GM12872 (cell line): ENCODE measurements around the gene UGT1A3.

Experiments used
- TF ChIP-seq, protein P1 (sequence below): IDR thresholded peaks from 3 replicates; pipeline ENCODE4 v1.5.1; 2011; ENCODE audit warnings: low read depth, mild to moderate bottlenecking, low read length, moderate library complexity; ENCODE audit not compliant: insufficient read depth

UGT1A3 gene

GRCh38 chr2:233803292-233803911 is 74.6 kb downstream of the UGT1A3 start:
- TF ChIP-seq, protein P1, sequence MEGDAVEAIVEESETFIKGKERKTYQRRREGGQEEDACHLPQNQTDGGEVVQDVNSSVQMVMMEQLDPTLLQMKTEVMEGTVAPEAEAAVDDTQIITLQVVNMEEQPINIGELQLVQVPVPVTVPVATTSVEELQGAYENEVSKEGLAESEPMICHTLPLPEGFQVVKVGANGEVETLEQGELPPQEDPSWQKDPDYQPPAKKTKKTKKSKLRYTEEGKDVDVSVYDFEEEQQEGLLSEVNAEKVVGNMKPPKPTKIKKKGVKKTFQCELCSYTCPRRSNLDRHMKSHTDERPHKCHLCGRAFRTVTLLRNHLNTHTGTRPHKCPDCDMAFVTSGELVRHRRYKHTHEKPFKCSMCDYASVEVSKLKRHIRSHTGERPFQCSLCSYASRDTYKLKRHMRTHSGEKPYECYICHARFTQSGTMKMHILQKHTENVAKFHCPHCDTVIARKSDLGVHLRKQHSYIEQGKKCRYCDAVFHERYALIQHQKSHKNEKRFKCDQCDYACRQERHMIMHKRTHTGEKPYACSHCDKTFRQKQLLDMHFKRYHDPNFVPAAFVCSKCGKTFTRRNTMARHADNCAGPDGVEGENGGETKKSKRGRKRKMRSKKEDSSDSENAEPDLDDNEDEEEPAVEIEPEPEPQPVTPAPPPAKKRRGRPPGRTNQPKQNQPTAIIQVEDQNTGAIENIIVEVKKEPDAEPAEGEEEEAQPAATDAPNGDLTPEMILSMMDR = no peak

DNA sequence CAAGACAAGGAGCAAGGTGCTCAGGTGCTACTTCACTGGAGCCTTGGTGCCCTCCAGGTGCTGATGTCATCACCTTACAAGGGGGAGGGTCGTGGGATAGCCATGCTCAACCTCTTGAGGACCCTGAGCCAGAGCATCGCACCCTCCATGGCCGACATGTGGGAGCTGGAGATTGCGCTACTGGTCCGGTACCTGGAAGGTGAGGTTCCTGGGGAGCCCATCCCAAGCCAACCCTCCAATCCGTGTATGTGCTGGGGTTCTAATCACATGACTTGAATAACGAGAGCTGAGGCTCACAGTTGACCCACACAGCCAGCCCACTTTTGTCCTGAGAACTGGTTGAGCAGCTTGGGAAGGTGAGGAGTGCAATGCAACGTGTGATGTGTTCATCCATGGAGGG is 75.2 kb downstream of the UGT1A3 start:
- TF ChIP-seq, protein P1 = no peak

DNA sequence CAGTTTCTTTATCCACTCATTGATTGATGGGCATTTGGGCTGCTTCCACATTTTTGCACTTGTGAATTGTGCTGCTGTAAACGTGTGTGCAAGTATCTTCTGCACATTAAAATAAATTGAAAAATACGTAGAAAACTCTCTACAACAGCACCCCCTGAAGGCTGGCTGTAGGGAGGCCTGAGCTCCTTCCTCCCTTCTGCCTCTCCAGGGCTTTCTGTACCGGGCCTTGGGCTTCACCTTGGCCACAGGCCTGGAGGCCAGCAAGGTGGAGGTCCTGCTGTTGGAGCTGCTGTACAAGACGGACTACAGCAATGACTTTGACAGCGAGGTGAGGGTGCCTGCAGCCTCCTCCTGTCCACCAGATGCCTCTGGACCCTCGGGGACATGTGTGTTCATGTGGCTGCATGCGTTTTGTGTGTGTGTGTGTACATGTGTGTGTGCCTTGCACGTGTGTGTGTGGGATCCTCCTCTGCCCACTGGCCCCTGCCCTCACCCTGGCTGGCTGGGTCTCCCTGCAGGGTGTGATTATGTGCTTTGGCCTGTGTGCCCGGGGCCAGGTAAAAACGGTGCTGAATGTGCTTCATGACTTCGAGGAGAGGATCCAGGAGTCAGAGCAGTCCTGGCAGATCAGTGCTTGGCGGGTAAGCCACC is 78.5 kb downstream of the UGT1A3 start:
- TF ChIP-seq, protein P1 = peak; percentile 19; the same call in 1 of the 3 replicates

GRCh38 chr2:233807966-233808935 is 79.4 kb downstream of the UGT1A3 start:
- TF ChIP-seq, protein P1 = no peak

GRCh38 chr2:233810385-233810784 is 81.5 kb downstream of the UGT1A3 start:
- TF ChIP-seq, protein P1 = no peak

GRCh38 chr2:233811087-233811486 is 82.2 kb downstream of the UGT1A3 start:
- TF ChIP-seq, protein P1 = no peak

GRCh38 chr2:233811732-233812131 is 82.9 kb downstream of the UGT1A3 start:
- TF ChIP-seq, protein P1 = no peak
